ENCODE data around the gene GIPR. TPM values are rescaled to one million over a fixed set of nuclear protein-coding genes. Genes with fewer than 3 reads are reported as not detected.

GIPR gene
- total and polyA plus RNA-seq, 9 donors = 0.02 to 1.6 (median 0.32) TPM; not detected in 3

DNA sequence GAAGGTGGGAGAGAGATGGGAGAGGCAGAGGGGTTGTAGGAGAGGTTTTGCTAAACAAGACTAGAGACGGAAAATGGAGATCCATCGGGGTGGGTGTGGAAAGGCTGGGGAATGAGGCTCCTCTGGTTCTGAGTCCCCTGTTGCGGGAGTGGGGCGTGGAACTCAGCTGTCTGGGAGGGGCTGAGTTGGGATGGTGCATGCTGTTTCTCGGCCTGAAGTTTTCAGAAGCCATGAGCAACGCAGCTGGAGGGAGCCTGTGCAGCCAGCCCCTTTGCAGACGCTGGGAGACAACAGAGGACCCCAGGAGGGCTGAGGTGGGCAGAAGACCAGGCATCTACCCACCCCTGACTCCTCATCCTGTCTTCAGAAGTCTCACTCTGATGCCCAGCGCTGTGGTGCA, 7.4 kb upstream of the GIPR start:
- Histone ChIP-seq H3K27ac (no peak overlapping the region), H3K27me3 (no peaks in the 10 kb centered on the region), H3K4me3 (no peak overlapping the region), H3K36me3 (no peaks in the 10 kb centered on the region), H3K9me3 (no peaks in the 10 kb centered on the region), H3K4me1 (ENCODE audit: insufficient read depth) (no peaks in the 10 kb centered on the region)
- 19 to 31% (median 23%) methylated on average over 8 of the region's 8 CpGs for WGBS, 3 donors
- intact Hi-C loops (cut with DNase I) = no loop called here
- no peak for DNase-seq
- no peak for TF ChIP-seq EP300 (IDR thresholded peaks at IDR 0.05)
- no peak for TF ChIP-seq POLR2A (IDR thresholded peaks at IDR 0.05)
- no peak for TF ChIP-seq CTCF (IDR thresholded peaks at IDR 0.05)

DNA sequence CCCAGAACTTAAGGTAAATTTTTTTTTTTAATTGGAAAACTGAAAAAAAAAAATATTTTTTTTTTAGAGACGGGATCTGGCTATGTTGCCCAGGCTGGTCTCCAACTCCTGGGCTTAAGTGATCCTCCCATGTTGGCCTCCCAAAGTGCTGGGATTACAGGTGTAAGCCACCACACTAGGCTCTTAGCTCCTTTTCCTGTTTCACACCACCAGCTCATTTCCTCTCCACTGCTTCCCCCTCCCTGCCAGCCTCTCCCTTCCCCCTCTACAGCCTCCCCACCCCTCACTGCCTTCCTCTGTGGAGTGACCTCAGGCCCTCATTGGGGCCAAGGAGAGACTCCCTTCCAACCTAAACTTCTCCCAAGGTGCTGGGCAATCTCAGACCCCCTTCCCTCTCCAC, 4.2 kb upstream of the GIPR start:
- intact Hi-C loops (cut with DNase I) = no loop called here
- no peak overlapping the region for H3K4me3 ChIP-seq
- H3K36me3 ChIP-seq = no peaks in the 10 kb centered on the region
- no peak for TF ChIP-seq CTCF (IDR thresholded peaks at IDR 0.05)
- no peak for TF ChIP-seq EP300 (IDR thresholded peaks at IDR 0.05)
- no peak for TF ChIP-seq POLR2A (IDR thresholded peaks at IDR 0.05)
- no peak overlapping the region for H3K27ac ChIP-seq
- no peaks in the 10 kb centered on the region for H3K27me3 ChIP-seq
- WGBS, 3 donors = 80 to 92% (median 86%) methylated on average over 1 of the region's 1 CpG
- no peak for DNase-seq
- H3K9me3 ChIP-seq = no peaks in the 10 kb centered on the region
- H3K4me1 ChIP-seq (ENCODE audit: insufficient read depth) = no peaks in the 10 kb centered on the region

DNA sequence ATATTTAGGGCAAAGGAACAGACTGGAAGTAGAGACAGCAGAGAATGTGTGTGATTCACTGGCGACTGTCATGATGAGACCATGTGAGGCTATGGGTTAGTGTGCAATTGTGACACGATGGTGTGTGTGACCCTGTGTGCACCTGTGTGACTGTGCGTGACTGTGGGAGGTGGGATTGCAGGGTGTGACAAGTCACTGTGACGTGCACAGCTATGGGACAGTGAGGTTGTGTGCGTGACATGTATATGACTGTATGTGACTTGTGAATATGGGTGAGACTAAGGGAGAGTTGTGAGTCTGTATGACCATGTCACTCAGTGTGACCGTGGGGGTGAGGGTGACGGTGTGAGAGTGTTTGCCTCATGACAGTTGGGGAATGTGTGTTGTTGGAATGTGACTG, 3.4 kb upstream of the GIPR start:
- no peak for DNase-seq
- no peaks in the 10 kb centered on the region for H3K27me3 ChIP-seq
- H3K27ac ChIP-seq = no peak overlapping the region
- H3K36me3 ChIP-seq = no peaks in the 10 kb centered on the region
- 69 to 77% (median 69%) methylated on average over 7 of the region's 7 CpGs for WGBS, 3 donors
- H3K4me1 ChIP-seq (ENCODE audit: insufficient read depth) = no peaks in the 10 kb centered on the region
- intact Hi-C loops (cut with DNase I) = no loop called here
- no peak overlapping the region for H3K4me3 ChIP-seq
- TF ChIP-seq POLR2A (IDR thresholded peaks at IDR 0.05) = no peak
- TF ChIP-seq EP300 (IDR thresholded peaks at IDR 0.05) = no peak
- TF ChIP-seq CTCF (IDR thresholded peaks at IDR 0.05) = no peak
- H3K9me3 ChIP-seq = no peaks in the 10 kb centered on the region

GRCh38 chr19:45668342-45668871, 386 bp downstream of the GIPR start:
- Histone ChIP-seq H3K4me1 (ENCODE audit: insufficient read depth) (no peaks in the 10 kb centered on the region), H3K36me3 (no peaks in the 10 kb centered on the region), H3K4me3 (no peak overlapping the region), H3K27me3 (no peaks in the 10 kb centered on the region), H3K27ac (no peak overlapping the region), H3K9me3 (no peaks in the 10 kb centered on the region)
- intact Hi-C loops (cut with DNase I) = no loop called here
- WGBS, 3 donors = 1 to 2% (median 1%) methylated on average over 19 of the region's 19 CpGs
- TF ChIP-seq POLR2A (IDR thresholded peaks at IDR 0.05) (no peak), CTCF (IDR thresholded peaks at IDR 0.05) (no peak)
- no peak for DNase-seq

All from ovary (tissue), 9 donors.